Endothelial cell of hepatic sinusoid (primary cell): ENCODE measurements around the gene CLIC5.

Experiments used
- in situ Hi-C: cut with HindIII; loops from 2 replicates; pipeline ENCODE4 v1.10.0; 2017; ENCODE audit warnings: low sequenced_read_pairs

Gene CLIC5

DNA sequence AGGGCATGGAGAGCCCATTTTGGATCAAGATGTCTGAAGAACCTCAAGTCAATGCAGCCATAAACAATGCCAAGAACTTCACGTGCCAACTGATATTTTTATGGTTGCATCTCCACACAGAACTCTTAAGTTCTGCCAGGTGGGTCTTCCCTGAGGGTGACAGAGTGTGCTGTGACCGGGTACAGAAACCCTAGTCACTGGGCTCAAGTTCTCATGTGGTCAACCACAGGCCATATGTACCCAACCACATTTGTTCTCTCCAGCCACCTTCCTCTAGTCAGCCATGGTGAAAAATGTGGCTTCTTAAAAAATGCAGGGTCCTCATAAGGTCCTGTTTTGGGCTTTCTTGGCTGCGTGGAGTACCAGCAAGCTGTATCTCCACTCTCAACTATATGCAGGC, 48.9 kb downstream of the CLIC5 start:
- in situ Hi-C loops = no loop called here

DNA sequence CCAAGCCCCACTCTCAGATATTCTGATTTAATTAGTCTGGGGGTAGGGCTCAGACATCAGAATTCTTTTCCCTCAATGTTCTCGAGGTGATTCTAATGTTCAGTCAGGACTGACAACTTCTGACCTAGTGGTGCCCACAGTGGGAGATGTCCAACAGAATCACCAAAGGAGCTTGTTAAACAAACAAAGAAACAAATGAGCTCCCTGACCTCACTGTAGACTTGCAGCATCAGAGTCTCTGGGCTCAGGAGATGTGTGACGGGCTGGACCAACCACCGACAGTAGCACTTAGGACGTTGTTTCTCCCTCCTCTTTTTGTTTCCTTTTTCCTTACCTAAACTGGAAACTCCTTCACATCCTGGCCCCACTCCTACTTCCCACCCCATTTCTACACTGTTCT, 49.3 kb downstream of the CLIC5 start:
- in situ Hi-C loops = no loop called here

DNA sequence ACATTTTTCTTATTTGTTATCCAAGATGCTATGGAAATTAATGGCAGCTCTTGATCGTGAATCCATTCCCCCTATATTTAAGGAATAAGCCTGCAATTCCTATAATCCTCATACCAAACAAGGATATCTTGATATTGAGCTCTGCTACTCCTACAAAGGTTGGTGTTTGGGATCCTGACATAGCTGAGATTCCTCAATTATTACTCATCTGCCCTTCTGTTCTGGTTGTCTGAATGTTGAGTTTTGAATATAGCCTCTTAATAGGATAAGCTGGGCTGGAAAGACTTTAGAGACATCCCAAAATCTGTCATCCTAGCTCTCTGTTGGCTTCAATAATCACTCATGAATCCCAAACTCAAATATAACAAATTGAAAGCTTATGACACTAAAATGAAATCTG, 49.9 kb downstream of the CLIC5 start:
- in situ Hi-C loops = no loop called here

DNA sequence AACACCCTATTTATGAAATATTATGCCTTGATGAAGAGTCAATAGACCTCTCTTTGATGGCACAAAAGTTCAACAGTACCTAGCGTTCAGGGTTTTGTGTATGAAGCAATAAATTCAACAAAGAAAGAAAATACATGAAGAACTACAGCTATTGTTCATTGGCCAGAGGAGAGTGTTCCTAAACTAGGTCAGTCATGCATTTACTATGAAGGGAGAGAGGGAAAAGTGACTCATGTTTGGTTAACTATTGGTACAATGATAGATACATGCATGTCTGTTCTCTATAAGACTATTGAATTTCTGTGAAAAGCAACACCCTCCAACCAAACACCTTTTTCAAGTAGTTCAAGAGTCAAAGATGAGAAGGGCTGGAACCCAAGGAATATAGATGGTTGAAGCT, 50.7 kb downstream of the CLIC5 start:
- in situ Hi-C loops = no loop called here

DNA sequence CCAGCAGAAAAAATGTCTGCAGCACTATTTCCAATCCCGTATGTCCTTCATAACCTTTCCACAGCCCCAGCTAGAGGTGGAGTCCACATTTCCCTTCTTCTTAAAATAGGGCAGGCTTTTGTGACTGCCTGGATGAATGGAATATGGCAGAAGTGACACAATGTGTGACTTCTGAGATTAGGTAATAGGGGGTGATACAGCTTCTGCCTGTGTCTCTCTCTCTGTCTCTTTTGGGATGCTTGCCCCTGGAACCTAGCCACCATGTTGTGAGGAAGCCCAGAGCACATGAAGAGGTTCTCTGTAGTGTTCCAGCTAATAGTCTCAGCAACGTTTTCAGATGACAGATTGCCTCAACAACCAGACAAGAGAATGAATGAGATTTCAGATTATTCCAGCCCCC, 51.4 kb downstream of the CLIC5 start:
- in situ Hi-C loops = no loop called here

DNA sequence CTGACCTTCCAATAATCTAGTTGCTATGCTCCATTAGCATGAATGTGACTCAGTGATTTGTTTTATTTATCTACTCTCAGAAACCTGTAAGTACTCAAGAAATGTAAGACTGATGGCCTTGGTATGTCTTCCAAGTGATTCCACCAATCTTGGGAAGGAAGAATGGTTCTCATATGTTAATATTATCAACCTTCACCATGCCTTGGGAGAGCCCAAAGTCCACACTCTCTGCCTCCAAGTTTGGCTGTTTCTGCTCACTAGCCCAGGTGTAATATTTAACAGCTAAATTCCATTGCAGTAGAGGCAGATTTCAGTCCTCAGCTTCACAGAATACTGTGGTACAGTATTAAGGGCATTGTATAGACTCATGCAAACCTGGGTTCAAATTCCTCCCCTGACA, 51.8 kb downstream of the CLIC5 start:
- in situ Hi-C loops = no loop called here

DNA sequence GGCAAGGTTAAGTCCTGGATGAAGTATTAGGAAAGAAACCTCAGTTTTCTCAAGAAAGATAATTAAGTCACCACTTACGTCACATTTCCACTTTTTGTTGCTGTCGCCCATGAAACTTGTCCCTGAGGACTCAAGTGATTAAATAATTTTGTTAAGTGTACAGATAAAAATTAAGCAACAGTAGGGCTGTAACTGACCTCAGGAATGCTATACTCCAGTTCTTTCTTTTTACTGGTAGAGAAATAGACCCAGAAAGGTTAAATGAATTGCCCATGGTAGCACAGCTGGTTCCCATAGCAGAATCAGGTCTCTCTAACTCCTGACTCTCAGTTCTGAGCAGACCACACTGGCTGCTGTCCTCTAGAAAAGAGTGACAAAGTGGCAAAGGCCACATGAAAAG, 54.5 kb downstream of the CLIC5 start:
- in situ Hi-C loops = no loop called here

DNA sequence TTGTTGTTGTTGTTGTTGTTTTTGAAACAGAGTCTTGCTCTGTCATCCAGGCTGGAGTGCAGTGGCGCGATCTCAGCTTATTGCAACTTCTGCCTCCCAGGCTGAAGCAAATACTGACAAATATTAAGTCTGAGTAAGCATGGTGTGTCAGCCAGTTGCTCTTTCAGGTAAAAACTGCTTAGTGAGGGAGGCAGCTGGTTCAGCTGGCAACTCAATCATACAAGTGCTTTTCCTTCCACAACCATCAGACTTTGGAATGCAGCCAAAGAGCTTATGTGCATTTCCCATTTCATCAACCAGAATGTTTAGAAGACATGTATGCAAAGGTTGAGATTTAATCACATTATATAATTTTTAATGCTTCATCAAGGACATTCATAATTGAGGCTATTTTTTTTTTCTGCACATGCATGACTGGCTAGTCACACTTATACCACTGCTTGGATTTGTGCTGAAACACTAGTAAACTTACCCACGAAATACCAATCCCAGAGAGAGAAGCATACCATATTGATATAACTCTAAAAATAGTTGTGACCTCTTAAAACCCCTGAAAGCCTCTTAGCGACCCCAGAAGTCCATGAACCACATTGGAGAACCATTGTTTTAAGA, 56.0 kb downstream of the CLIC5 start:
- in situ Hi-C loops = no loop called here

DNA sequence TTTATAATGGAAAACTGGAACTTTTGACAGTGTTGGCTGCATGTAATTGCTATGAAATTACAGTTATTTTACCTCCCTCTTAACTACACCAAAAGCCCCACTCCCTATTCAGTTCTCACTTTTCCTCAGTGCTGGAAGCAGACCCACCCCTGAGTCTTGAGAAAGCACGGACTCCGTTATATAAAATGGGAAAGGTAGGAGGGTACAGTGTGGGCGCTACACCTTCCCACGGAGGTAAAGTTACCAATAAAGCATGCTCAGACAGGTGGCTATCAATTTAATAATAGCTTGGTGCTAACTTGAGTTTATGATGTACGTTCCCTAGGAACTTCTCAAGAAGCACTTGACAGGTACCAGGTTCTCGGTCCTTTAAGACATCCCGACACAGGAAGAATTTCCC, 59.0 kb downstream of the CLIC5 start:
- in situ Hi-C loops = no loop called here

DNA sequence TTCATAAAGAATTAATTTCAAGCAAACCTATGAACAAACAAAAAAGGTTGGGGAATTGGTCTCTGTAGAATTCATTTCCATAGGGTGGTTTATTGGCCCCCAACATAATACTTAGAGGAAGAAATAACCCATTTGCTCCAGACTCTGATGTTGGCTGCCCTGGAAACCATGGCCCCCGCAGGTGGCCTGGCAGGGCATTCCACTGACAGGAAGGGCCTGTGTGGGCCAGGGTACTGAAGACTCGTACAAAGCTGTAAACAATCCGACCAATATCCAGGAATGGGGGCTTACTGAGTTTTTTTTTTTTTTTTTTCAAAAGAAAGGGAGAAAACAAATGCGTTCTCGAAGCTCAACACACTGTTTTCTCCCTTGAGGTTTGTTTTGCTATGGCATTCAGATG, 59.5 kb downstream of the CLIC5 start:
- in situ Hi-C loops = no loop called here

DNA sequence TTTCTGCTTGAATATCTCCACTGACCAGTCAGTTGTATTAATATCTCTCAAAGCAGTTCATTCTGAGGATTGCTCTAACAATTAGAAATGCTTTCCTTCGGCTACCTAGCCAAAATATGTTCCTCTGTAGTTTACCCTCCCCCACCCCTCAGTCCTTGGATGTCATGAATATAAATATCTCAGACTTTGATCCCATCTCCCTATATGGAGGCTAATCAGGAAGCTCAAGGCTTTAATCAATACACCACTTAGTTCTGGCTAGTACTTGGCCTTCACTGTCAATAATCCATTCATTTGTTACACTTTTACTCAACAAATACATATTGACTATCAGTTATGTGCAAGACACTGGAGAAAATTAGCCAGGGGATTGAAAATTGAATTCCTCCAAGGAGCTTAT, 60.1 kb downstream of the CLIC5 start:
- in situ Hi-C loops = no loop called here

DNA sequence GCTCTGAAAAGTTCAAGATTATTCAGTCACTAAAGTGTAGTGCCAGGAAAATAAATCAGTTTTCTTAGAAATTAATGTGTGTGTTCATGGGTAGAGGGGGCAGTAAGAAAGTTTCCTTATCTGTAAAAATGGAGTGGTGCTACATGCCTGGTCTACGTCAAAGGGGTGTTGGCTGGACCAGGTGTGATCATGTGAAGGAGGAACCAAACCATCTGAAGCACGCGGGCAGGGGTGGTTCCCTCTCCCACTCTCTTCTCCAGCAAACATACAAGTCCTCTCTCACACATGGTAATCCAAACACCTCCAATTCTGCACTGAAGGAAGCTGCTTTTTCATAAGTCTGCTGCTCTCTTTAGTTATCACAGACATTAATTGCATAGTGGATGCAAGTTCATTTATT, 63.1 kb downstream of the CLIC5 start:
- in situ Hi-C loops = no loop called here

DNA sequence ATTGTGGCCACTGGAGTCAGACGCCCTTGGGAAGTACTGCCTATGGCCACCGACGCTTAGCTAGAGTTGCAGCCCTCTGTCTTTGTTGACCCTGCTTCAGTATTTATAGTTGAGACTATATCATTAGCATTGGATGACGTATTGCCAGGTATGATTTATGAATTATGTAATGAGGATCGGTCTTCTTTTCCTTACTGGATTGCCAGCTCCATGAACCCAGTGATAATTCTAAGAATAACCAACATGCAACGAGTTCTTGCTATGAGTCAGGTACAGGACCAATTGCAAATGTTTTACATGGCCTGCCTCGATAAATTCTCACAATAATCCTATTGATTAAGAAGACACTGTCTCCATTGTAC, 63.5 kb downstream of the CLIC5 start:
- in situ Hi-C loops = no loop called here

DNA sequence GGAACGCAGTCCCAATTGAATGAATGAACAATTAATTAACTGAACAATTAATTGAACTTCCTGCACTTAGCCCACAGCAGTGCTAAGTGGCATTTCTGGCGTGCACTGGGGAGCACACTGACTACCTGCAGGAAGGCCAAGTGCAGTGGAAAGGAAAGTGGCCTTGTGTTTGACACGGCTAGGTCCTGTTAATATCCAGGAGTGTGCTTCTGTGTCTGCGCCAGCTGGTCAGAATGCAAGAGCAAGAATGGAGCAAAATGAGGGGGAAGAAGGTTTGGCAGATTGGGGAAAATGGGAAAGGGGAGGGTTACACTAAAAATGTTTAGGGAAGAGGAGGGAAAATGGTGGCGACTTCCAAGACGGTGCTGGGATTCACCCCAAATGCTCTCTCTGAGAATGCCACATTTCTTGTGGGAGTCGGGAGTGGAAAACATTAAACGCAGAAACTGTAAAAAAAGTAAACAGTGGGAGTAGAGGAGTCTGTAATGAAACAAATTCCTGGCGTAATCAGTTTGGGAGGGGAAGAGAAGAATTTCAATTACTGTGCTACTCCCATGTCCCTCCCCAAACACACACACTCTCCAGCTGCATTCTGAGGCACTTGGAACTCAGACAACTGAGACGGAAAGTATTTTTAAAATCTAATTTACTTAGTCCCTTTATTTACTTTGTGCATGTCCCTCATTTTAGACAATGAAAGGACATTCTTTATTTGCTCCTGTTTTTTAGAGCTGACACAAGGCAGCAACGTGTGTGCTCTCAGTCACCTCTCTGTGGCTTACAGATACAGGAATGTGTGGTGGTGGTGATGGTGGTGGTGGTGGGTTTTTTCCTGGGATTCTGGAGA, 64.1 kb downstream of the CLIC5 start:
- in situ Hi-C loops = no loop called here

DNA sequence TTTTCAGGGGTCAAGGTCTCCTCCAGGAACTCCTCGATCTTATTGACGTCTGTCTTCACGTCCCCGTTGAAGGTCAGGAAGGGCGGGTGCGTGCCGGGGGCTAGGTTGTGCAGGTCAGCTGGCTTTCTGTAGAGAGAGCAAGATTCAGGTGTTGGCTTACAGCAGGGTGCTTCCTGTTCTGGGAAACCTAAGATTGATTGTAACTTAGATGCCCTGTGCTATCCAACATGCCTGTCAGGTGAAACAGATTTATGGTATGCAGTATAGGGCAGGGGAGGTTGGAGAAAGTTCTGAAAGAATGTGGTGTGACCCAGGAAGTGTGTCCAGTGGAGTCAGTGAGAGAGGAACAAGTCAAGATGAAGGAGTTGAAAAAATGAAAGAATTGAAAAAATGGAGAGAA, 66.4 kb downstream of the CLIC5 start:
- in situ Hi-C loops = no loop called here

DNA sequence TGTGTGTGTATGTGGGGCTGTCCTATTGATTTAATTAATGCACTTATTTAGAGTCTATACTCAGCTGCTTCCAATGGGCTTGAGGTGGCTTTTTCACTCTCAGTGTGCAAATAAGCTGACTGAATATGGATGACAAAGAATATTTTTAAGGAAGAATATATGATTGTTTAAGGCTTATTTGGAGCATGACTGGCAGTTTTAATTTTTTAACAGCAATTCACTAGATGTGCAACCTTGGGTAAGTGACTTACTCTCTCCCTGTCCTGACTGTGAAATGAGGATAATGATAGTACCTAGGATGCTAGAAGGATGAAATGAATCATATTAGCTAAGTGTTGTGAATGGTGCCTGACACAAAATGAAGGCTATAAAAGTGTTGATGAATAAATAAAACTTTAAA, 67.9 kb downstream of the CLIC5 start:
- in situ Hi-C loops = no loop called here

DNA sequence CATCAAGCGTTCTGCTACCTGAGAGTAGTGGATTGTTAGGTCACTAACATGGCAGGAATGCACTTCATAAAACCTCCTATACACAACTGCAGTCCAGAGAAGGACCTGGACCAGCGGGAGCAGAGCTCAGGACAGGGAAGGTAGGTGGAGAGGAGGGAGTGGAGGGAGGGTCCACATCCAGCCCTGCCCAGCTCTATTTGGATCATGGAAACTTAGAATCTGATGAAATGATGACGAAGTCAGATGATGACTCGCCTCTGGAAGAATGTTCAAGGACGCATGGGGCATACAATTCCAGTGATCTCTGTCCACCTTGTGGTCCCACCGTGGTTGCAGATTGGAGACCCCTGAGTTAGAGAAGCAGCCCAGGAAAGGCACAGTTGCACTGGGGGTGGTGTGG, 68.8 kb downstream of the CLIC5 start:
- in situ Hi-C loops = no loop called here

DNA sequence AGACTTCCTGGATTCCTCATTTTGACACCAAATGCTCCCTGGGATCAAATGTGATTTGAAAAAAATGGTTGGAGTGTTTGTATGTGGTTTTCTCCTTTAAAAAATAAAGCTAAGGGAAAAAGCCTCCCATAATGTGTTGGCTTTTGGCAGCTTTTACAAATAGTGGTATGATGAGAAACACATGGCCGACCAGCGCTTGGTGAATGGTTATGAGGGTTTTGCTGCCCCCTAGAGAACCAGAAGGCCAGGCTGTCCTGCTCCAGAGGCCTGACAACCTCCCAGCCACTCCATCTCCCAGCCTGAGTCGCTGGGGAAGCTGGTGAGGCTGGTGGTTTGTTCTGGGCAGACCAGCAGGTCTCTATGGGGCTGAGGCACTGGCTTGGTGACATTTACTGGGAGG, 69.3 kb downstream of the CLIC5 start:
- in situ Hi-C loops = no loop called here

DNA sequence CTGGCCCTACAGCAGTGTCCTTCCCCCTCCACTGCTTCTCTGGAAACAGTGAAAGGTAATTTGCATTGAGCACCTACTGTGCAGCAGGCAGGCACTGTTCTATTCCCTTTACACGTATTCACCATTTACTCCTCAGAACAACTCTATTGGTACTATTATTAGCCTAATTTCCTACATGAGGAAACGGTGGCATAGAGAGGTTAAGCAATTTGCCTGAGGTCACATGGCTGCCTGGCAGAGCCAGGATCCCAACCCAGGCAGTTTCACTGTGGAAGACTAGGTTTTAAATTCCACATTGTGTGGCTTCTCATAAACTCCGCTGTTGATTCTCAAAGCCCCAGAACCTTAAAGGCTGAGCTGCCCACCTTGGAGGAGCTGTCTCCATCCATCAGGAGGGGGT, 72.7 kb downstream of the CLIC5 start:
- in situ Hi-C loops = no loop called here

DNA sequence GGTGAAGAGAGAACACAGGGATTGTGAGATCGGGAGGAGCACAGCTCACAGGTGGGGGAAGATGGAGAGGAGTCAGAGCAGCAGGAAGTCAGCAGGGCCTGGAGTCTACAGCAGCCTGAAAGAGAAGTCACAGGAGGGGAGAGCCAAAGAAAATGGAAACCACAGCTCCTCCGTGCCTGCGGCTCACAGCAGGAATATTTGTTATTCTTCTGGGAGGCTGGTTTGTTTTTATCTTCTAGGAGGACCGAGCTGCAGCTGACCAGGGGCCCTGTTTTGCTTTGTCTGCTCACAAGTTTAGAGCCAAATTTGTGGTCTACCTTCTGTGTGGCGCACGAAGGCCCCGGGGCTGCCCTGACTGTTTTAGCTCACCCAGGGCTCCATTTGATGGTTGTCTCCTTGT, 81.8 kb downstream of the CLIC5 start:
- in situ Hi-C loops = no loop called here

DNA sequence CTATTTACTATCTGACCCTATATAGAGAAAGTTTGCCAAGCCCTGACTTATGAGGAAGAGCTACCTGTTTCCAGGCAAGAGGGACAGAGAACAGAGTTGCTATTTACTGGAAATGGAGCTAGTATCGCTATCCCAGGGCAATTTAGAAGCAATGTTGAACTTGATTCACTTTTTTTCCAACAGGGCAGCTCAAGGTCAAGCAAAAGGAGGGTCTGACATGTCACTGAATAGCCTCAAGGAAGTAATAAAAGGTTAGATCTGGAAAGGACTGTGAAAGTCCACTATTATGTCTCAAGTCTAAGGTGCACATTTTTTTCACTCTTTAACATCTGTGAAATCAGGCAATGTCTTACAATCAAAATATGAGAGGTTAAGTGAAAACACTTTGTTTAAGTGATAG, 84.4 kb downstream of the CLIC5 start:
- in situ Hi-C loops = no loop called here

DNA sequence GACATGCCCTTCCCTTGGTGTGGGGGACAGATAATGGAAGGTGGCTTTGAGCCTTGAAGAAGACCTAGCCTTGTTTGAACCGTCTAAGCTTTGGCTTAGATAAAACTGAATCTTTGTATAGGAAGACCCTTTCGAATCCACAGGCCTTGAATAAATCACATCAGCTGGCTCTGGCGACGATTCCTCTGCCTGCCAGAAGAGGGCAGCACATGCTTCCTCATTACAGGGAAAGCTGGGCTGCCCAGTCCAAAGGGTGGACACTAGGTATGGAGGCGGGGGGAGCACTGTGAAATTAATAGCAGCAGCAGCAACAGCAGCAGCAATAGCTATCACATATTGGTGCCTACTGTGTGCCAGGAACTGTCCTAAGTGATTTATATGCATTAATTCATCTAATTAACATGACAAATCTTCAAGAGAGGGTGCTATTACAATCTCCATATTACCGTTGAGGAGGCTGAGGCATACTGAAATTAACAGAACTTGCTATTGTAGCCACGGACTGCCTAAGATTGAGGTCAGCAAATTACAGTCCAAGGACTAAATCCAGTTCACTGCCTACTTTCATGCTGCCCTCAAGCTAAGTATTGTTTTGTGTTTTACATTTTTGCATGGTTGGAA, 85.1 kb downstream of the CLIC5 start:
- in situ Hi-C loops = no loop called here
